ENCODE results near the gene PPP1R27.

Gene PPP1R27

GRCh38 chr17:81829858-81830257, 5.0 kb downstream of the PPP1R27 start:
- no peak overlapping the region for H3K27ac ChIP-seq
- no peak for TF ChIP-seq CTCF (conservative IDR thresholded peaks at IDR 0.05)

GRCh38 chr17:81828656-81829055, 6.2 kb downstream of the PPP1R27 start:
- no peak for TF ChIP-seq CTCF (conservative IDR thresholded peaks at IDR 0.05)
- H3K27ac ChIP-seq = no peak overlapping the region

GRCh38 chr17:81825841-81826466, 8.9 kb downstream of the PPP1R27 start:
- no peak overlapping the region for H3K27ac ChIP-seq
- TF ChIP-seq CTCF (conservative IDR thresholded peaks at IDR 0.05) = peak; percentile 25

GRCh38 chr17:81824595-81824994, 10.3 kb downstream of the PPP1R27 start:
- no peak for TF ChIP-seq CTCF (conservative IDR thresholded peaks at IDR 0.05)
- no peak overlapping the region for H3K27ac ChIP-seq

GRCh38 chr17:81823820-81824550, 10.9 kb downstream of the PPP1R27 start:
- no peak for TF ChIP-seq CTCF (conservative IDR thresholded peaks at IDR 0.05)
- H3K27ac ChIP-seq = peak overlapping the region; percentile 93; the same call in 1 of the 2 replicates

- TF ChIP-seq CTCF (conservative IDR thresholded peaks at IDR 0.05) = no peak
- peak overlapping the region; percentile 93 for H3K27ac ChIP-seq
Measured at GRCh38 chr17:81822996-81823819, 11.6 kb downstream of the PPP1R27 start.

GRCh38 chr17:81822312-81822637, 12.6 kb downstream of the PPP1R27 start:
- TF ChIP-seq CTCF (conservative IDR thresholded peaks at IDR 0.05) = no peak
- peak overlapping the region; percentile 93 for H3K27ac ChIP-seq

Data from VCaP (cell line).